ENCODE measurements around the gene ASAP2. TPM values are rescaled to one million over a fixed set of nuclear protein-coding genes. Genes with fewer than 3 reads are reported as not detected.

ASAP2 gene
- total RNA-seq, 1 experiment from 2014 or later: 25.2 TPM

- no peaks in the 10 kb centered on the region for H3K9me2 ChIP-seq (replicated peaks; ENCODE audit: low read length)
- ChIA-PET CTCF (interaction anchor here (0.5 to 1.1 kb wide), 3 partner anchors 29 to 207 kb away, joined by 3 read pairs; no protein-coding TSS in a partner anchor), POLR2A (ENCODE audit: unreplicated experiment) (interaction anchor here (0.6 to 1.2 kb wide), 5 partner anchors 9 to 320 kb away, joined by 3 to 7 read pairs (median 4); no protein-coding TSS in a partner anchor)
- TF ChIP-seq EZH2 (IDR thresholded peaks at IDR 0.05; ENCODE audit: low read length, unreplicated experiment) (no peak), EZH2phosphoT487 (IDR thresholded peaks at IDR 0.05; ENCODE audit: borderline replicate concordance, low read length) (no peak), CTCF (conservative IDR thresholded peaks at IDR 0.05; ENCODE audit: low read depth, low read length) (no peak)
- no peaks in the 10 kb centered on the region for H3K27me3 ChIP-seq (ENCODE audit: low read length)
- peak; percentile 97 for DNase-seq
- H3K4me2 ChIP-seq (ENCODE audit: low read length): peak overlapping the region; percentile 72
- no peaks in the 10 kb centered on the region for H4K20me1 ChIP-seq (ENCODE audit: low read length)
- H3K4me3 ChIP-seq (ENCODE audit: low read length): peak overlapping the region; percentile 46
- peak; percentile 84 for ATAC-seq
- H3K79me2 ChIP-seq (ENCODE audit: low read length): no peaks in the 10 kb centered on the region
- H3K27ac ChIP-seq (ENCODE audit: low read length): peak overlapping the region; percentile 97
- H3F3A ChIP-seq (ENCODE audit: low read length, unreplicated experiment): peaks cover 10% of the 10 kb centered on the region
- peak overlapping the region; percentile 24 for H2AFZ ChIP-seq (ENCODE audit: low read length)
- no peaks in the 10 kb centered on the region for H3K9me3 ChIP-seq (ENCODE audit: low read length)
- intact Hi-C loops (cut with micrococcal nuclease): loop anchor here (1.0 kb wide), 4 partner anchors 30 to 154 kb away; no protein-coding TSS in a partner anchor
- no peaks in the 10 kb centered on the region for H3K36me3 ChIP-seq (ENCODE audit: low read depth, low read length)
- peak overlapping the region; percentile 91 for H3K9ac ChIP-seq (ENCODE audit: low read length)
- H3K4me1 ChIP-seq (ENCODE audit: insufficient read depth, low read length): peaks cover 48% of the 10 kb centered on the region
- TSS peak; percentile 94 for BruUV-seq (replicated peaks)
These were observed 26.9 kb upstream of the ASAP2 start for GRCh38 chr2:9179572-9180201.

GRCh38 chr2:9184361-9184760 lies 22.3 kb upstream of the ASAP2 start:
- H3K4me1 ChIP-seq (ENCODE audit: insufficient read depth, low read length): peaks cover 37% of the 10 kb centered on the region
- no peaks in the 10 kb centered on the region for H3K9me3 ChIP-seq (ENCODE audit: low read length)
- intact Hi-C loops (cut with micrococcal nuclease): no loop called here
- no peaks in the 10 kb centered on the region for H3K27me3 ChIP-seq (ENCODE audit: low read length)
- H3K4me2 ChIP-seq (ENCODE audit: low read length): no peak overlapping the region
- H3F3A ChIP-seq (ENCODE audit: low read length, unreplicated experiment): peaks cover 3% of the 10 kb centered on the region
- no peak overlapping the region for H3K9ac ChIP-seq (ENCODE audit: low read length)
- H4K20me1 ChIP-seq (ENCODE audit: low read length): no peaks in the 10 kb centered on the region
- BruUV-seq (replicated peaks): no TSS peak
- no peak overlapping the region for H2AFZ ChIP-seq (ENCODE audit: low read length)
- ChIA-PET CTCF (no interaction called here), POLR2A (ENCODE audit: unreplicated experiment) (no interaction called here)
- DNase-seq: no peak
- H3K27ac ChIP-seq (ENCODE audit: low read length): no peak overlapping the region
- TF ChIP-seq EZH2phosphoT487 (IDR thresholded peaks at IDR 0.05; ENCODE audit: borderline replicate concordance, low read length) (no peak), EZH2 (IDR thresholded peaks at IDR 0.05; ENCODE audit: low read length, unreplicated experiment) (no peak), CTCF (conservative IDR thresholded peaks at IDR 0.05; ENCODE audit: low read depth, low read length) (no peak)
- no peaks in the 10 kb centered on the region for H3K36me3 ChIP-seq (ENCODE audit: low read depth, low read length)
- H3K79me2 ChIP-seq (ENCODE audit: low read length): no peaks in the 10 kb centered on the region
- H3K4me3 ChIP-seq (ENCODE audit: low read length): no peak overlapping the region
- no peaks in the 10 kb centered on the region for H3K9me2 ChIP-seq (replicated peaks; ENCODE audit: low read length)
- no peak for ATAC-seq

GRCh38 chr2:9187620-9188214 lies 18.9 kb upstream of the ASAP2 start:
- Histone ChIP-seq H3K9me2 (replicated peaks; ENCODE audit: low read length) (no peaks in the 10 kb centered on the region), H2AFZ (ENCODE audit: low read length) (no peak overlapping the region), H3K79me2 (ENCODE audit: low read length) (no peaks in the 10 kb centered on the region), H4K20me1 (ENCODE audit: low read length) (no peaks in the 10 kb centered on the region), H3K4me1 (ENCODE audit: insufficient read depth, low read length) (peaks cover 21% of the 10 kb centered on the region), H3K4me2 (ENCODE audit: low read length) (peak overlapping the region; percentile 0), H3K36me3 (ENCODE audit: low read depth, low read length) (no peaks in the 10 kb centered on the region), H3K9ac (ENCODE audit: low read length) (peak overlapping the region; percentile 41; the same call in 1 of the 2 replicates), H3K4me3 (ENCODE audit: low read length) (no peak overlapping the region), H3F3A (ENCODE audit: low read length, unreplicated experiment) (no peaks in the 10 kb centered on the region), H3K27me3 (ENCODE audit: low read length) (no peaks in the 10 kb centered on the region), H3K9me3 (ENCODE audit: low read length) (no peaks in the 10 kb centered on the region), H3K27ac (ENCODE audit: low read length) (peak overlapping the region; percentile 74)
- TF ChIP-seq EZH2phosphoT487 (IDR thresholded peaks at IDR 0.05; ENCODE audit: borderline replicate concordance, low read length) (no peak), EZH2 (IDR thresholded peaks at IDR 0.05; ENCODE audit: low read length, unreplicated experiment) (no peak), CTCF (conservative IDR thresholded peaks at IDR 0.05; ENCODE audit: low read depth, low read length) (no peak)
- BruUV-seq (replicated peaks): no TSS peak
- DNase-seq (peak; percentile 72), ATAC-seq (peak; percentile 72)
- intact Hi-C loops (cut with micrococcal nuclease): no loop called here
- ChIA-PET POLR2A (ENCODE audit: unreplicated experiment) (no interaction called here), CTCF (no interaction called here)
